RWPE2 (cell line): ENCODE measurements around the gene TMEM154.
A peak's percentile ranks its signal among the peaks of the same experiment; 100 is the strongest.

ENCODE experiments used
- ATAC-seq: fragments of 200-7000 bp; cut with Tn5 transposase; 3 replicates; pipeline ENCODE4 v1.9.1; 2021; ENCODE audit warnings: low read depth
- DNase-seq: peaks from one replicate; pipeline ENCODE4 v3.0.0-alpha.2; 2020; ENCODE audit warnings: low spot score
- H3K27ac ChIP-seq: fragments of 450-650 bp; 2 replicates; pipeline ENCODE4 v1.5.1; 2017; ENCODE audit warnings: mild to moderate bottlenecking; ENCODE audit not compliant: poor library complexity, severe bottlenecking
- H3K27me3 ChIP-seq: fragments of 250-450 bp; sonication (Bioruptor Pico); 2 replicates; pipeline ENCODE4 v1.5.1; 2021; ENCODE audit warnings: mild to moderate bottlenecking, moderate library complexity; ENCODE audit not compliant: insufficient read depth, poor library complexity, severe bottlenecking
- H3K36me3 ChIP-seq: fragments of 250-450 bp; sonication (Bioruptor Pico); 2 replicates; pipeline ENCODE4 v1.5.1; 2020; ENCODE audit warnings: low read depth, mild to moderate bottlenecking, moderate library complexity
- H3K4me1 ChIP-seq: fragments of 250-450 bp; sonication (Bioruptor Pico); 2 replicates; pipeline ENCODE4 v1.5.1; 2021; ENCODE audit warnings: mild to moderate bottlenecking, moderate library complexity; ENCODE audit not compliant: insufficient read depth, poor library complexity, severe bottlenecking
- H3K4me3 ChIP-seq: fragments of 250-450 bp; sonication (Bioruptor Pico); 2 replicates; pipeline ENCODE4 v1.5.1; 2021; ENCODE audit warnings: mild to moderate bottlenecking, moderate library complexity; ENCODE audit not compliant: severe bottlenecking
- H3K9me3 ChIP-seq: fragments of 250-450 bp; sonication (Bioruptor Pico); 2 replicates; pipeline ENCODE4 v1.5.1; 2021; ENCODE audit warnings: mild to moderate bottlenecking, moderate library complexity; ENCODE audit not compliant: severe bottlenecking
- TF ChIP-seq, protein P1 (sequence below): fragments of 450-650 bp; IDR thresholded peaks from one replicate; pipeline ENCODE4 v1.5.1; 2017; ENCODE audit warnings: mild to moderate bottlenecking, moderate library complexity; ENCODE audit not compliant: poor library complexity, severe bottlenecking

TMEM154 gene

DNA sequence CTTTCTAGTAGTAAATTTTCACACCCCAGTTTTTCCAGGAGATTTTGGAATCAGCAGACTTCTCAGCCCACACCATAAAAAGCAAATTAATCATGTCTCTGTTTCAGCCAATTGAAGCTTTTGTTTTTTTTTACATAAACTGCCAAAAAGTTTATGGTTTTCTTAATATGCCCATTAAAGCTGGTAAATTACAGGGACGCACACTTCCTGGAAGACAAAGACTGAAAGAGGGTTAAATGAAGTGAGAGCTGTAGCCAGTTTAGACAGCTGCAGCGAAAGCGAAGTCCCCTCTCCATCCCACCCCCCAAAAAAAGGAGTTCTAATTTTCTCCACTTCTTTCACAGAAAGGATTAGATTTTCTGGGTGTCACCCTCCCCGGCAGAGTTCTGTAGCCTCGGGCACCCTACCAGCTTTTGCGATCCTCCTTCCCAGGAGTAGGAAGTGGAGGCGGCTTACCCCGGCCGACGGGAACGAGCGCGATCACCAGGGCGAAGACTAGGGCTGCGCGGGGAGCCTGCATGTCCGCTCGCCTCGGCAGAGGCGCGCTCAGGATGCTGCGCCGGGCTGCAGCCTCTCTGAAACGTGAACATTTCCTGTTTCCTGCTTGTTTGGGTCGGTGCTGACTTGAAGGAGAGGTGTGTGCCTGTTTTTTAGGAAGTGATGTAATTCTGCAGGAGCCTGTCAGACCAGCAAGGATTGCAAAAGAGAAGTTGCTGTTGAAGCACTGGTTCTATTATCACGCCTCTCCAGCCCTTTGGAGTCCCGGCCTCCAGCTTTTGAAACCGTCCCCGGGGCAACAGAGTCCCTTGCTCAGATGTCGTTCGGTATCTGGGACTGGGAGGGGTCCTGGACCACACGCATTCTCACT lies at the start of gene TMEM154:
Gene TMEM154, minus strand, starts transcription at position 584 of the 868 bp plus-strand sequence. Its CDS starts 64 bp downstream, at position 520.
- H3K27me3 ChIP-seq: no peaks in the 10 kb centered on the region
- H3K9me3 ChIP-seq: no peaks in the 10 kb centered on the region
- TF ChIP-seq, protein P1, sequence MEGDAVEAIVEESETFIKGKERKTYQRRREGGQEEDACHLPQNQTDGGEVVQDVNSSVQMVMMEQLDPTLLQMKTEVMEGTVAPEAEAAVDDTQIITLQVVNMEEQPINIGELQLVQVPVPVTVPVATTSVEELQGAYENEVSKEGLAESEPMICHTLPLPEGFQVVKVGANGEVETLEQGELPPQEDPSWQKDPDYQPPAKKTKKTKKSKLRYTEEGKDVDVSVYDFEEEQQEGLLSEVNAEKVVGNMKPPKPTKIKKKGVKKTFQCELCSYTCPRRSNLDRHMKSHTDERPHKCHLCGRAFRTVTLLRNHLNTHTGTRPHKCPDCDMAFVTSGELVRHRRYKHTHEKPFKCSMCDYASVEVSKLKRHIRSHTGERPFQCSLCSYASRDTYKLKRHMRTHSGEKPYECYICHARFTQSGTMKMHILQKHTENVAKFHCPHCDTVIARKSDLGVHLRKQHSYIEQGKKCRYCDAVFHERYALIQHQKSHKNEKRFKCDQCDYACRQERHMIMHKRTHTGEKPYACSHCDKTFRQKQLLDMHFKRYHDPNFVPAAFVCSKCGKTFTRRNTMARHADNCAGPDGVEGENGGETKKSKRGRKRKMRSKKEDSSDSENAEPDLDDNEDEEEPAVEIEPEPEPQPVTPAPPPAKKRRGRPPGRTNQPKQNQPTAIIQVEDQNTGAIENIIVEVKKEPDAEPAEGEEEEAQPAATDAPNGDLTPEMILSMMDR: no peak
- H3K4me3 ChIP-seq: peak within 1 kb of the TSS; percentile 44
- H3K36me3 ChIP-seq: peaks cover 13% of the 10 kb centered on the region
- peak; percentile 77 for DNase-seq
- ATAC-seq: peak; percentile 84
- H3K4me1 ChIP-seq: peaks cover 47% of the 10 kb centered on the region
- H3K27ac ChIP-seq: peak within 1 kb of the TSS; percentile 99

DNA sequence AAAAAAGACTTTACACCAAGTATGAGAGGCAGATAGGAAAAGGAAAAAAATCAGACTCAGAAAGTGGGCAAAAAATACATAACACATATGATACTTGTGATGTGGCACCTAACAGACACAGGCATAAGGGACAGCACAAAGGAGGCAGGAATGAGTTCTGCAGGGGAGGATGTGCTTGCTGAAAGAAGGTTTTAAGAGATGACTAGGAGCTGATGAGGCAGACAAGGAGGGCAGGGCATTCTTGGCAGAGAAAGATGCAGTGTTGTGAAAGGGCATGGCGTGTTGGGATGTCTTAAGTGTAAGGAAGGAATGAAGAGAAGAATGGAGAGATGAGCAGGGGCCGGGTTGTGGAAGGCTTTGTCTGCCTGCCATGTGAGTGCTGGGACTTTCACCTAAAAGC lies 49.7 kb upstream of the TMEM154 start:
- Histone ChIP-seq H3K9me3 (no peaks in the 10 kb centered on the region), H3K4me1 (peaks cover 4% of the 10 kb centered on the region), H3K27me3 (no peaks in the 10 kb centered on the region), H3K27ac (no peak overlapping the region), H3K4me3 (no peak overlapping the region), H3K36me3 (no peaks in the 10 kb centered on the region)
- DNase-seq (no peak), ATAC-seq (peak; percentile 97)
- TF ChIP-seq, protein P1: no peak

- H3K9me3 ChIP-seq: no peaks in the 10 kb centered on the region
- no peak for DNase-seq
- TF ChIP-seq, protein P1: no peak
- H3K27ac ChIP-seq: no peak overlapping the region
- peaks cover 4% of the 10 kb centered on the region for H3K4me1 ChIP-seq
- no peak for ATAC-seq
- H3K27me3 ChIP-seq: no peaks in the 10 kb centered on the region
- H3K36me3 ChIP-seq: no peaks in the 10 kb centered on the region
- H3K4me3 ChIP-seq: no peak overlapping the region
Measured at GRCh38 chr4:152728343-152728742, 48.5 kb upstream of the TMEM154 start.

GRCh38 chr4:152727784-152728183 lies 48.0 kb upstream of the TMEM154 start:
- DNase-seq: no peak
- no peak overlapping the region for H3K4me3 ChIP-seq

More at GRCh38 chr4:152727784-152728183, 48.0 kb upstream of the TMEM154 start:
- Histone ChIP-seq H3K27ac (no peak overlapping the region), H3K36me3 (no peaks in the 10 kb centered on the region), H3K9me3 (no peaks in the 10 kb centered on the region), H3K27me3 (no peaks in the 10 kb centered on the region), H3K4me1 (peaks cover 4% of the 10 kb centered on the region)
- TF ChIP-seq, protein P1: no peak
- ATAC-seq: no peak
